Neural progenitor cell (in vitro differentiated cells): ENCODE measurements around the gene TACO1.

Experiments
- EZH2 ChIP-seq: fragments of 200-600 bp; sonication (generic); IDR thresholded peaks from 2 replicates; pipeline ENCODE4 v1.6.1; 2017; ENCODE audit warnings: antibody characterized with exemption, mild to moderate bottlenecking, moderate library complexity
- TF ChIP-seq, protein P1 (sequence below): fragments of 200-600 bp; sonication (generic); IDR thresholded peaks from 2 replicates; pipeline ENCODE4 v1.5.1; 2017; ENCODE audit warnings: antibody characterized with exemption, mild to moderate bottlenecking

DNA sequence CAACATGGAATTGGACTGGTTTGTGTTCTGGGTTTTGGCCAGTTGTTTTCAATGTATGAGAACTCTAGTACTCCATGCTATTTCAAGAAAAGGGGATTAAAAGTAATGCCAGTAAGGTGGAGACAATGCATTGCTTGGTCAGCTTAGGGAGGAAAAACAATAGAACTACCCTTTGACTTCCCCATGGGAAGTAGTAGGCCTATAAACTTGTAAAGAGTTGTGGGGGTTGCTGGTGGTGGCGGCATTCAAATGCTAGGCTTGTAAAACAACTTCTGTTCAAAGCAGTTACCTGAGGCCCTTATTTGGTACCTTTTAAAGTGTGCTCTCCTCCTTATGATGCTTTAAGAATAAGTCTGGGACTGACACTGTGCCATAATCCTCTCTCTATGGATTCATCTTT, 30.9 kb downstream of the TACO1 start:
- TF ChIP-seq, protein P1, sequence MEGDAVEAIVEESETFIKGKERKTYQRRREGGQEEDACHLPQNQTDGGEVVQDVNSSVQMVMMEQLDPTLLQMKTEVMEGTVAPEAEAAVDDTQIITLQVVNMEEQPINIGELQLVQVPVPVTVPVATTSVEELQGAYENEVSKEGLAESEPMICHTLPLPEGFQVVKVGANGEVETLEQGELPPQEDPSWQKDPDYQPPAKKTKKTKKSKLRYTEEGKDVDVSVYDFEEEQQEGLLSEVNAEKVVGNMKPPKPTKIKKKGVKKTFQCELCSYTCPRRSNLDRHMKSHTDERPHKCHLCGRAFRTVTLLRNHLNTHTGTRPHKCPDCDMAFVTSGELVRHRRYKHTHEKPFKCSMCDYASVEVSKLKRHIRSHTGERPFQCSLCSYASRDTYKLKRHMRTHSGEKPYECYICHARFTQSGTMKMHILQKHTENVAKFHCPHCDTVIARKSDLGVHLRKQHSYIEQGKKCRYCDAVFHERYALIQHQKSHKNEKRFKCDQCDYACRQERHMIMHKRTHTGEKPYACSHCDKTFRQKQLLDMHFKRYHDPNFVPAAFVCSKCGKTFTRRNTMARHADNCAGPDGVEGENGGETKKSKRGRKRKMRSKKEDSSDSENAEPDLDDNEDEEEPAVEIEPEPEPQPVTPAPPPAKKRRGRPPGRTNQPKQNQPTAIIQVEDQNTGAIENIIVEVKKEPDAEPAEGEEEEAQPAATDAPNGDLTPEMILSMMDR: no peak
- no peak for TF ChIP-seq EZH2
